GM18867 (cell line): ENCODE measurements around the gene ABCA3.

ENCODE experiments used
- ATAC-seq: cut with Tn5 transposase; IDR thresholded peaks from one replicate; pipeline ENCODE4 v1.9.1; 2021; ENCODE audit warnings: mild to moderate bottlenecking, moderate library complexity; ENCODE audit not compliant: unreplicated experiment

ABCA3 gene

GRCh38 chr16:2237102-2237482 is 103.4 kb downstream of the ABCA3 start:
- ATAC-seq, result no peak

- ATAC-seq, result no peak
Measured at GRCh38 chr16:2236337-2237101, 104.0 kb downstream of the ABCA3 start, which contains the start of gene DNASE1L2. DNASE1L2 (plus strand) TSS chr16:2236444; CDS start chr16:2236817, 373 bp downstream.

GRCh38 chr16:2235695-2236336 is 104.7 kb downstream of the ABCA3 start:
- no peak for ATAC-seq

GRCh38 chr16:2235234-2235651 is 105.3 kb downstream of the ABCA3 start:
- no peak for ATAC-seq

GRCh38 chr16:2234813-2235170 is 105.7 kb downstream of the ABCA3 start:
- ATAC-seq, result no peak

GRCh38 chr16:2233872-2234812 is 106.4 kb downstream of the ABCA3 start:
- ATAC-seq, result no peak

- ATAC-seq, result no peak
Measured at GRCh38 chr16:2233046-2233775, 107.3 kb downstream of the ABCA3 start.

GRCh38 chr16:2232094-2232990 is 108.2 kb downstream of the ABCA3 start:
- no peak for ATAC-seq

GRCh38 chr16:2231016-2231931 is 109.3 kb downstream of the ABCA3 start:
- ATAC-seq, result no peak

GRCh38 chr16:2230376-2230775 is 110.2 kb downstream of the ABCA3 start:
- ATAC-seq, result no peak

GRCh38 chr16:2229632-2230250 is 110.8 kb downstream of the ABCA3 start:
- no peak for ATAC-seq

GRCh38 chr16:2229091-2229490 is 111.4 kb downstream of the ABCA3 start:
- no peak for ATAC-seq

GRCh38 chr16:2228161-2228824 is 112.2 kb downstream of the ABCA3 start:
- no peak for ATAC-seq

GRCh38 chr16:2226918-2227317 is 113.6 kb downstream of the ABCA3 start:
- ATAC-seq, result no peak

GRCh38 chr16:2226245-2226793 is 114.2 kb downstream of the ABCA3 start:
- ATAC-seq, result no peak
